H9 (cell line): ENCODE results near the gene GALNS. TPM values are rescaled to one million over a fixed set of nuclear protein-coding genes. Genes with fewer than 3 reads are reported as not detected.

Experiments used
- DNase-seq: peaks from one replicate; pipeline ENCODE4 v3.0.0-alpha.2; 2017
- H2AFZ ChIP-seq: one replicate; pipeline ENCODE4 v1.6.1; 2013; ENCODE audit warnings: mild to moderate bottlenecking, low read length, control low read depth, moderate library complexity
- H2AK5ac ChIP-seq: 2 replicates; pipeline ENCODE4 v1.6.1; 2013; ENCODE audit warnings: low read length, control low read depth, mixed read lengths; ENCODE audit not compliant: insufficient read length
- H2BK120ac ChIP-seq: one replicate; pipeline ENCODE4 v1.6.1; 2013; ENCODE audit warnings: low read depth, mild to moderate bottlenecking, low read length, control low read depth, inconsistent platforms; ENCODE audit not compliant: poor library complexity, severe bottlenecking
- H2BK12ac ChIP-seq: 2 replicates; pipeline ENCODE4 v1.6.1; 2013; ENCODE audit warnings: low read length, control low read depth, mixed read lengths, low read depth; ENCODE audit not compliant: insufficient read length
- H2BK15ac ChIP-seq: 2 replicates; pipeline ENCODE4 v1.6.1; 2013; ENCODE audit warnings: low read depth, low read length, control low read depth
- H2BK20ac ChIP-seq: one replicate; pipeline ENCODE4 v1.6.1; 2013; ENCODE audit warnings: low read depth, mild to moderate bottlenecking, low read length, control low read depth, inconsistent platforms; ENCODE audit not compliant: poor library complexity, severe bottlenecking
- H2BK5ac ChIP-seq: 2 replicates; pipeline ENCODE4 v1.6.1; 2013; ENCODE audit warnings: low read length, control low read depth, mixed read lengths; ENCODE audit not compliant: insufficient read length
- H3K14ac ChIP-seq: 2 replicates; pipeline ENCODE4 v1.6.1; 2013; ENCODE audit warnings: low read length, control low read depth; ENCODE audit not compliant: insufficient read depth
- H3K18ac ChIP-seq: 2 replicates; pipeline ENCODE4 v1.6.1; 2013; ENCODE audit warnings: low read depth, mild to moderate bottlenecking, mixed read lengths, low read length, control low read depth; ENCODE audit not compliant: insufficient read length
- H3K23ac ChIP-seq: 2 replicates; pipeline ENCODE4 v1.6.1; 2013; ENCODE audit warnings: low read length, control low read depth, mixed read lengths, low read depth; ENCODE audit not compliant: insufficient read length
- H3K23me2 ChIP-seq: 2 replicates; pipeline ENCODE4 v1.6.1; 2013; ENCODE audit warnings: low read depth, mild to moderate bottlenecking, mixed read lengths, low read length, control low read depth; ENCODE audit not compliant: insufficient read length, poor library complexity, severe bottlenecking
- H3K27ac ChIP-seq: 2 replicates; pipeline ENCODE4 v1.5.1; 2013; ENCODE audit warnings: low read length, control low read depth, mixed read lengths, low read depth; ENCODE audit not compliant: insufficient read length
- H3K27me3 ChIP-seq: 2 replicates; pipeline ENCODE4 v1.6.1; 2013; ENCODE audit warnings: low read length, control low read depth, inconsistent platforms; ENCODE audit not compliant: insufficient read depth
- H3K4ac ChIP-seq: 2 replicates; pipeline ENCODE4 v1.6.1; 2013; ENCODE audit warnings: low read depth, mild to moderate bottlenecking, control low read depth, inconsistent platforms, low read length, moderate library complexity
- H3K4me1 ChIP-seq: 2 replicates; pipeline ENCODE4 v1.6.1; 2013; ENCODE audit warnings: low read length, control low read depth, inconsistent platforms; ENCODE audit not compliant: insufficient read depth
- H3K4me2 ChIP-seq: 2 replicates; pipeline ENCODE4 v1.6.1; 2013; ENCODE audit warnings: low read length, control low read depth, mixed read lengths; ENCODE audit not compliant: insufficient read length, insufficient read depth
- H3K56ac ChIP-seq: 2 replicates; pipeline ENCODE4 v1.6.1; 2013; ENCODE audit warnings: low read depth, mild to moderate bottlenecking, mixed read lengths, low read length, control low read depth; ENCODE audit not compliant: insufficient read length
- H3K79me1 ChIP-seq: 2 replicates; pipeline ENCODE4 v1.6.1; 2013; ENCODE audit warnings: low read depth, mild to moderate bottlenecking, moderate library complexity, low read length, control low read depth, inconsistent platforms; ENCODE audit not compliant: insufficient read depth, poor library complexity, severe bottlenecking
- H3K79me2 ChIP-seq: 2 replicates; pipeline ENCODE4 v1.6.1; 2013; ENCODE audit warnings: low read length, control low read depth, inconsistent platforms; ENCODE audit not compliant: insufficient read depth
- H3K9ac ChIP-seq: 2 replicates; pipeline ENCODE4 v1.6.1; 2013; ENCODE audit warnings: low read length, control low read depth, mixed read lengths; ENCODE audit not compliant: insufficient read length; ENCODE audit errors: extremely low read depth
- H3K9me3 ChIP-seq: one replicate; pipeline ENCODE4 v1.6.1; 2013; ENCODE audit warnings: low read depth, low read length, inconsistent platforms; ENCODE audit not compliant: control insufficient read depth
- H3T11ph ChIP-seq: one replicate; pipeline ENCODE4 v1.6.1; 2013; ENCODE audit warnings: mild to moderate bottlenecking, low read length, control low read depth, inconsistent platforms
- H4K20me1 ChIP-seq: one replicate; pipeline ENCODE4 v1.6.1; 2013; ENCODE audit not compliant: control insufficient read depth, insufficient read length, insufficient read depth
- H4K5ac ChIP-seq: 2 replicates; pipeline ENCODE4 v1.6.1; 2013; ENCODE audit warnings: low read depth, mild to moderate bottlenecking, mixed read lengths, low read length, control low read depth; ENCODE audit not compliant: insufficient read length
- H4K8ac ChIP-seq: replicated peaks from 2 replicates; pipeline ENCODE4 v1.6.1; 2013; ENCODE audit warnings: low read length, control low read depth, mixed read lengths, low read depth; ENCODE audit not compliant: insufficient read length
- H4K91ac ChIP-seq: 2 replicates; pipeline ENCODE4 v1.6.1; 2013; ENCODE audit warnings: low read depth, mild to moderate bottlenecking, moderate library complexity, mixed read lengths, low read length, control low read depth; ENCODE audit not compliant: insufficient read length
- H3K27ac Mint-ChIP-seq, 3 experiments: 2 replicates in 2 of 3; 3 replicates in 1 of 3; pipeline ENCODE4 v1.8.0; 2020 to 2021; ENCODE audit warnings: mixed read lengths in 3 of 3, mild to moderate bottlenecking in 1 of 3, moderate library complexity in 1 of 3
- H3K27me3 Mint-ChIP-seq: 2 replicates; pipeline ENCODE4 v1.8.0; 2021; ENCODE audit warnings: low read depth, mild to moderate bottlenecking, moderate library complexity, mixed read lengths
- H3K36me3 Mint-ChIP-seq, 3 experiments: 2 replicates in 2 of 3; 3 replicates in 1 of 3; pipeline ENCODE4 v1.8.0; 2020 to 2021; ENCODE audit warnings: low read depth in 3 of 3, mixed read lengths in 3 of 3; ENCODE audit not compliant: insufficient read depth in 1 of 3
- H3K4me1 Mint-ChIP-seq, 2 experiments: 2 replicates each; pipeline ENCODE4 v1.8.0; 2020; ENCODE audit warnings: mixed read lengths in 2 of 2
- H3K4me3 Mint-ChIP-seq, 2 experiments: 2 replicates in 1 of 2; 3 replicates in 1 of 2; pipeline ENCODE4 v1.8.0; 2020 to 2021; ENCODE audit warnings: mild to moderate bottlenecking in 2 of 2, mixed read lengths in 2 of 2, moderate library complexity in 1 of 2
- H3K9me3 Mint-ChIP-seq, 2 experiments: 2 replicates in 1 of 2; 3 replicates in 1 of 2; pipeline ENCODE4 v1.8.0; 2020; ENCODE audit warnings: mild to moderate bottlenecking in 2 of 2, mixed read lengths in 2 of 2, moderate library complexity in 1 of 2
- WGBS: extraction: QIAGEN DNeasy Blood & Tissue Kit; methylation state at CpG from one replicate; pipeline ENCODE4 v1.1.7; 2013; ENCODE audit warnings: missing lambda C conversion rate, low lambda C conversion rate, mixed read lengths; ENCODE audit not compliant: insufficient read length; ENCODE audit errors: extremely low coverage; 5-methylcytosine and 5-hydroxymethylcytosine counted together
- total RNA-seq: library from RNA; stranded (reverse); gene quantifications from 2 replicates; pipeline ENCODE4 v1.2.1, GENCODE V29; 2021
- TF ChIP-seq, protein P1 (sequence below): fragments of 200-600 bp; sonication (generic); conservative IDR thresholded peaks from 3 replicates; pipeline ENCODE4 v1.8.0; 2021; ENCODE audit warnings: antibody characterized with exemption, mild to moderate bottlenecking

Gene GALNS
- total RNA-seq, 1 experiment from 2014 or later = 20.3 TPM

DNA sequence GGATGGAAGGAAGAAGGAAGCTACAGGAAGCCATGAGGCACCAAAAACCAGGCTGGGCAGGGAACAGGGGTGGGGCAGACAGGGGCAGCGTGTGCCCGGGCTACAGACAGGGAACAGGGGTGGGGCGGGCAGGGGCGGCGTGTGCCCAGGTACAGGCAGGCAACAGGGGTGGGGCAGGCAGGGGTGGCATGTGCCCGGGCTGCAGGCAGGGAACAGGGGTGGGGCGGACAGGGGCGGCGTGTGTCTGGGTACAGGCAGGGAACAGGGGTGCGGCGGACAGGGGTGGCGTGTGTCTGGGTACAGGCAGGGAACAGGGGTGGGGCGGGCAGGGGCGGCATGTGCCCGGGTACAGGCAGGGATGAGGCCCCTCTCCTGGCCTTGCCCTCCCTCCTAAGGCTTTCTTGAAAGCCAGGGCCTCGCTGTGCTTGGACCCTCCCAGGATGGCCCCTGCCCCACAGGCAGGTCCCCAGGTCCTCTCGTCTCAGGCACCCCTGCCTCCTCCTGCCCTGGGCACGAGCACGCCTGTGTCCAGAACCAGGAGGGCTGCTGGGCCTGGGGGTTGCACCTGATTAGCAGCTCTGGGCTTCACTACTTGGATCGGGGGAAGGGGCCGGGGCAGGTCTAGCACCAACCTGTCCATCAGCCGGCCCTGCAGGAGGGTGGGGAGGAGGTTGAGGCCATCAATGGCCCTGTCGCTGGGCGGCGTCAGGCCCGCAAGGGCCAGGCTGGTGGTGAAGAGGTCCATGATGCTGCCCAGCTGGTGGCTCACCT is 30.5 kb downstream of the GALNS start:
- Histone ChIP-seq H3K9ac (no peak overlapping the region), H2BK120ac (no peak overlapping the region), H3K27me3 (no peaks in the 10 kb centered on the region), H3K79me2 (no peaks in the 10 kb centered on the region), H2BK15ac (no peak overlapping the region), H4K20me1 (no peaks in the 10 kb centered on the region), H3T11ph (no peak overlapping the region), H2AK5ac (no peak overlapping the region), H3K23ac (no peak overlapping the region), H3K23me2 (no peaks in the 10 kb centered on the region), H3K4me2 (no peak overlapping the region), H3K27ac (no peak overlapping the region), H3K4ac (no peak overlapping the region), H2BK12ac (no peak overlapping the region), H3K79me1 (no peaks in the 10 kb centered on the region), H4K5ac (no peak overlapping the region), H3K9me3 (no peaks in the 10 kb centered on the region), H3K18ac (no peak overlapping the region), H2BK5ac (no peak overlapping the region), H4K8ac (no peak overlapping the region), H3K56ac (no peak overlapping the region), H3K14ac (no peak overlapping the region), H4K91ac (no peak overlapping the region), H2AFZ (no peak overlapping the region), H3K4me1 (no peaks in the 10 kb centered on the region), H2BK20ac (no peak overlapping the region)
- H3K4me1 Mint-ChIP-seq = no peaks in the 10 kb centered on the region
- WGBS = no CpG with 5 or more reads among the region's 26 CpGs
- no peak for DNase-seq
- TF ChIP-seq, protein P1, sequence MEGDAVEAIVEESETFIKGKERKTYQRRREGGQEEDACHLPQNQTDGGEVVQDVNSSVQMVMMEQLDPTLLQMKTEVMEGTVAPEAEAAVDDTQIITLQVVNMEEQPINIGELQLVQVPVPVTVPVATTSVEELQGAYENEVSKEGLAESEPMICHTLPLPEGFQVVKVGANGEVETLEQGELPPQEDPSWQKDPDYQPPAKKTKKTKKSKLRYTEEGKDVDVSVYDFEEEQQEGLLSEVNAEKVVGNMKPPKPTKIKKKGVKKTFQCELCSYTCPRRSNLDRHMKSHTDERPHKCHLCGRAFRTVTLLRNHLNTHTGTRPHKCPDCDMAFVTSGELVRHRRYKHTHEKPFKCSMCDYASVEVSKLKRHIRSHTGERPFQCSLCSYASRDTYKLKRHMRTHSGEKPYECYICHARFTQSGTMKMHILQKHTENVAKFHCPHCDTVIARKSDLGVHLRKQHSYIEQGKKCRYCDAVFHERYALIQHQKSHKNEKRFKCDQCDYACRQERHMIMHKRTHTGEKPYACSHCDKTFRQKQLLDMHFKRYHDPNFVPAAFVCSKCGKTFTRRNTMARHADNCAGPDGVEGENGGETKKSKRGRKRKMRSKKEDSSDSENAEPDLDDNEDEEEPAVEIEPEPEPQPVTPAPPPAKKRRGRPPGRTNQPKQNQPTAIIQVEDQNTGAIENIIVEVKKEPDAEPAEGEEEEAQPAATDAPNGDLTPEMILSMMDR = no peak
- no peak overlapping the region for H3K4me3 Mint-ChIP-seq
- no peak overlapping the region for H3K27ac Mint-ChIP-seq
- no peaks in the 10 kb centered on the region for H3K9me3 Mint-ChIP-seq
- H3K36me3 Mint-ChIP-seq = peaks cover 1 to 8% (median 6%) of the 10 kb centered on the region in 3 experiments; a peak in 3 of 7 replicates
- H3K27me3 Mint-ChIP-seq = no peaks in the 10 kb centered on the region
